H9 (cell line): Measurements from ENCODE around the gene RPN1. TPM values are rescaled to one million over a fixed set of nuclear protein-coding genes. Genes with fewer than 3 reads are reported as not detected.

ENCODE experiments used
- DNase-seq: peaks from one replicate; pipeline ENCODE4 v3.0.0-alpha.2; 2017
- H2AFZ ChIP-seq: one replicate; pipeline ENCODE4 v1.6.1; 2013; ENCODE audit warnings: mild to moderate bottlenecking, low read length, control low read depth, moderate library complexity
- H2AK5ac ChIP-seq: 2 replicates; pipeline ENCODE4 v1.6.1; 2013; ENCODE audit warnings: low read length, control low read depth, mixed read lengths; ENCODE audit not compliant: insufficient read length
- H2BK120ac ChIP-seq: one replicate; pipeline ENCODE4 v1.6.1; 2013; ENCODE audit warnings: low read depth, mild to moderate bottlenecking, low read length, control low read depth, inconsistent platforms; ENCODE audit not compliant: poor library complexity, severe bottlenecking
- H2BK12ac ChIP-seq: 2 replicates; pipeline ENCODE4 v1.6.1; 2013; ENCODE audit warnings: low read length, control low read depth, mixed read lengths, low read depth; ENCODE audit not compliant: insufficient read length
- H2BK15ac ChIP-seq: 2 replicates; pipeline ENCODE4 v1.6.1; 2013; ENCODE audit warnings: low read depth, low read length, control low read depth
- H2BK20ac ChIP-seq: one replicate; pipeline ENCODE4 v1.6.1; 2013; ENCODE audit warnings: low read depth, mild to moderate bottlenecking, low read length, control low read depth, inconsistent platforms; ENCODE audit not compliant: poor library complexity, severe bottlenecking
- H2BK5ac ChIP-seq: 2 replicates; pipeline ENCODE4 v1.6.1; 2013; ENCODE audit warnings: low read length, control low read depth, mixed read lengths; ENCODE audit not compliant: insufficient read length
- H3K14ac ChIP-seq: 2 replicates; pipeline ENCODE4 v1.6.1; 2013; ENCODE audit warnings: low read length, control low read depth; ENCODE audit not compliant: insufficient read depth
- H3K18ac ChIP-seq: 2 replicates; pipeline ENCODE4 v1.6.1; 2013; ENCODE audit warnings: low read depth, mild to moderate bottlenecking, mixed read lengths, low read length, control low read depth; ENCODE audit not compliant: insufficient read length
- H3K23ac ChIP-seq: 2 replicates; pipeline ENCODE4 v1.6.1; 2013; ENCODE audit warnings: low read length, control low read depth, mixed read lengths, low read depth; ENCODE audit not compliant: insufficient read length
- H3K23me2 ChIP-seq: 2 replicates; pipeline ENCODE4 v1.6.1; 2013; ENCODE audit warnings: low read depth, mild to moderate bottlenecking, mixed read lengths, low read length, control low read depth; ENCODE audit not compliant: insufficient read length, poor library complexity, severe bottlenecking
- H3K27ac ChIP-seq: 2 replicates; pipeline ENCODE4 v1.5.1; 2013; ENCODE audit warnings: low read length, control low read depth, mixed read lengths, low read depth; ENCODE audit not compliant: insufficient read length
- H3K27me3 ChIP-seq: 2 replicates; pipeline ENCODE4 v1.6.1; 2013; ENCODE audit warnings: low read length, control low read depth, inconsistent platforms; ENCODE audit not compliant: insufficient read depth
- H3K4ac ChIP-seq: 2 replicates; pipeline ENCODE4 v1.6.1; 2013; ENCODE audit warnings: low read depth, mild to moderate bottlenecking, control low read depth, inconsistent platforms, low read length, moderate library complexity
- H3K4me1 ChIP-seq: 2 replicates; pipeline ENCODE4 v1.6.1; 2013; ENCODE audit warnings: low read length, control low read depth, inconsistent platforms; ENCODE audit not compliant: insufficient read depth
- H3K4me2 ChIP-seq: 2 replicates; pipeline ENCODE4 v1.6.1; 2013; ENCODE audit warnings: low read length, control low read depth, mixed read lengths; ENCODE audit not compliant: insufficient read length, insufficient read depth
- H3K56ac ChIP-seq: 2 replicates; pipeline ENCODE4 v1.6.1; 2013; ENCODE audit warnings: low read depth, mild to moderate bottlenecking, mixed read lengths, low read length, control low read depth; ENCODE audit not compliant: insufficient read length
- H3K79me1 ChIP-seq: 2 replicates; pipeline ENCODE4 v1.6.1; 2013; ENCODE audit warnings: low read depth, mild to moderate bottlenecking, moderate library complexity, low read length, control low read depth, inconsistent platforms; ENCODE audit not compliant: insufficient read depth, poor library complexity, severe bottlenecking
- H3K79me2 ChIP-seq: 2 replicates; pipeline ENCODE4 v1.6.1; 2013; ENCODE audit warnings: low read length, control low read depth, inconsistent platforms; ENCODE audit not compliant: insufficient read depth
- H3K9ac ChIP-seq: 2 replicates; pipeline ENCODE4 v1.6.1; 2013; ENCODE audit warnings: low read length, control low read depth, mixed read lengths; ENCODE audit not compliant: insufficient read length; ENCODE audit errors: extremely low read depth
- H3K9me3 ChIP-seq: one replicate; pipeline ENCODE4 v1.6.1; 2013; ENCODE audit warnings: low read depth, low read length, inconsistent platforms; ENCODE audit not compliant: control insufficient read depth
- H3T11ph ChIP-seq: one replicate; pipeline ENCODE4 v1.6.1; 2013; ENCODE audit warnings: mild to moderate bottlenecking, low read length, control low read depth, inconsistent platforms
- H4K20me1 ChIP-seq: one replicate; pipeline ENCODE4 v1.6.1; 2013; ENCODE audit not compliant: control insufficient read depth, insufficient read length, insufficient read depth
- H4K5ac ChIP-seq: 2 replicates; pipeline ENCODE4 v1.6.1; 2013; ENCODE audit warnings: low read depth, mild to moderate bottlenecking, mixed read lengths, low read length, control low read depth; ENCODE audit not compliant: insufficient read length
- H4K8ac ChIP-seq: replicated peaks from 2 replicates; pipeline ENCODE4 v1.6.1; 2013; ENCODE audit warnings: low read length, control low read depth, mixed read lengths, low read depth; ENCODE audit not compliant: insufficient read length
- H4K91ac ChIP-seq: 2 replicates; pipeline ENCODE4 v1.6.1; 2013; ENCODE audit warnings: low read depth, mild to moderate bottlenecking, moderate library complexity, mixed read lengths, low read length, control low read depth; ENCODE audit not compliant: insufficient read length
- H3K27ac Mint-ChIP-seq, 3 experiments: 2 replicates in 2 of 3; 3 replicates in 1 of 3; pipeline ENCODE4 v1.8.0; 2020 to 2021; ENCODE audit warnings: mixed read lengths in 3 of 3, mild to moderate bottlenecking in 1 of 3, moderate library complexity in 1 of 3
- H3K27me3 Mint-ChIP-seq: 2 replicates; pipeline ENCODE4 v1.8.0; 2021; ENCODE audit warnings: low read depth, mild to moderate bottlenecking, moderate library complexity, mixed read lengths
- H3K36me3 Mint-ChIP-seq, 3 experiments: 2 replicates in 2 of 3; 3 replicates in 1 of 3; pipeline ENCODE4 v1.8.0; 2020 to 2021; ENCODE audit warnings: low read depth in 3 of 3, mixed read lengths in 3 of 3; ENCODE audit not compliant: insufficient read depth in 1 of 3
- H3K4me1 Mint-ChIP-seq, 2 experiments: 2 replicates each; pipeline ENCODE4 v1.8.0; 2020; ENCODE audit warnings: mixed read lengths in 2 of 2
- H3K4me3 Mint-ChIP-seq, 2 experiments: 2 replicates in 1 of 2; 3 replicates in 1 of 2; pipeline ENCODE4 v1.8.0; 2020 to 2021; ENCODE audit warnings: mild to moderate bottlenecking in 2 of 2, mixed read lengths in 2 of 2, moderate library complexity in 1 of 2
- H3K9me3 Mint-ChIP-seq, 2 experiments: 2 replicates in 1 of 2; 3 replicates in 1 of 2; pipeline ENCODE4 v1.8.0; 2020; ENCODE audit warnings: mild to moderate bottlenecking in 2 of 2, mixed read lengths in 2 of 2, moderate library complexity in 1 of 2
- CTCF ChIP-seq: fragments of 200-600 bp; sonication (generic); conservative IDR thresholded peaks from 3 replicates; pipeline ENCODE4 v1.8.0; 2021; ENCODE audit warnings: antibody characterized with exemption, mild to moderate bottlenecking
- WGBS: extraction: QIAGEN DNeasy Blood & Tissue Kit; methylation state at CpG from one replicate; pipeline ENCODE4 v1.1.7; 2013; ENCODE audit warnings: missing lambda C conversion rate, low lambda C conversion rate, mixed read lengths; ENCODE audit not compliant: insufficient read length; ENCODE audit errors: extremely low coverage; 5-methylcytosine and 5-hydroxymethylcytosine counted together
- long read RNA-seq: library from polyadenylated mRNA; unstranded; transcript quantifications from one replicate; pipeline ENCODE4 v2.0.0, GENCODE V29; 2020
- total RNA-seq: library from RNA; stranded (reverse); gene quantifications from 2 replicates; pipeline ENCODE4 v1.2.1, GENCODE V29; 2021

RPN1 gene
- total RNA-seq: 170 and 174 TPM in 2 replicates
- long read RNA-seq, transcript RPN1-201 (10 exons, 2,314 nt): major isoform, 947 of 1,121 reads
- long read RNA-seq, partial matches to known transcripts: 149 of 1,121 reads
- long read RNA-seq, other reads (novel, unspliced or antisense): 25 of 1,121 reads

GRCh38 chr3:128650096-128651050, at the start of gene RPN1:
Gene RPN1, minus strand, starts transcription at chr3:128650818. Its CDS starts 18 bp downstream, at chr3:128650800.
- Histone ChIP-seq H2AFZ (no peak within 1 kb of the TSS), H3K56ac (no peak within 1 kb of the TSS), H3T11ph (no peak within 1 kb of the TSS), H3K9me3 (no peaks in the 10 kb centered on the region), H3K23ac (no peak within 1 kb of the TSS), H2BK5ac (peak within 1 kb of the TSS; percentile 96), H3K14ac (peak within 1 kb of the TSS; percentile 99), H3K9ac (peak within 1 kb of the TSS; percentile 99), H4K5ac (no peak within 1 kb of the TSS), H3K4me2 (peak within 1 kb of the TSS; percentile 78), H3K23me2 (peaks cover 5% of the 10 kb centered on the region), H2BK15ac (peak within 1 kb of the TSS; percentile 86; the same call in 1 of the 2 replicates), H4K20me1 (no peaks in the 10 kb centered on the region), H3K4ac (no peak within 1 kb of the TSS), H4K8ac (no peak within 1 kb of the TSS), H3K79me1 (no peaks in the 10 kb centered on the region), H4K91ac (no peak within 1 kb of the TSS), H3K18ac (peak within 1 kb of the TSS; percentile 98), H2BK12ac (peak within 1 kb of the TSS; percentile 74), H3K27me3 (no peaks in the 10 kb centered on the region), H3K79me2 (peaks cover 29% of the 10 kb centered on the region; the same call in 1 of the 2 replicates), H3K4me1 (no peaks in the 10 kb centered on the region), H3K27ac (no peak within 1 kb of the TSS), H2BK120ac (no peak within 1 kb of the TSS), H2AK5ac (no peak within 1 kb of the TSS), H2BK20ac (no peak within 1 kb of the TSS)
- peak within 1 kb of the TSS; percentile 85 to 97 (median 96); a peak in 6 of 7 replicates for H3K27ac Mint-ChIP-seq
- no peaks in the 10 kb centered on the region; the same call in 1 of the 2 replicates for H3K27me3 Mint-ChIP-seq
- WGBS: no CpG with 5 or more reads among the region's 96 CpGs
- peaks cover 0 to 2% (median 0%) of the 10 kb centered on the region in 3 experiments; a peak in 2 of 7 replicates for H3K36me3 Mint-ChIP-seq
- peak; percentile 94 for DNase-seq
- H3K9me3 Mint-ChIP-seq: peaks cover 2 to 3% of the 10 kb centered on the region in 2 experiments; a peak in 2 of 5 replicates
- no peak for TF ChIP-seq CTCF
- peaks cover 12 to 17% of the 10 kb centered on the region in 2 experiments for H3K4me1 Mint-ChIP-seq
- H3K4me3 Mint-ChIP-seq: peak within 1 kb of the TSS; percentile 87 to 89
